Hepatic stellate cell (primary cell): ENCODE data around the gene RAC3.
A peak's percentile ranks its signal among the peaks of the same experiment; 100 is the strongest.

Experiments used
- DNase-seq: peaks from one replicate; pipeline ENCODE4 v3.0.0; 2011; ENCODE audit warnings: low spot score

Gene RAC3

GRCh38 chr17:82041144-82041814 lies 9.8 kb downstream of the RAC3 start:
- DNase-seq: no peak

GRCh38 chr17:82042649-82043048 lies 11.2 kb downstream of the RAC3 start:
- no peak for DNase-seq

- DNase-seq: no peak
Measured at GRCh38 chr17:82043507-82043906, 12.0 kb downstream of the RAC3 start.

- DNase-seq: no peak
Measured at GRCh38 chr17:82045936-82046484, 14.5 kb downstream of the RAC3 start.

GRCh38 chr17:82046903-82047302 lies 15.4 kb downstream of the RAC3 start:
- DNase-seq: no peak

- DNase-seq: no peak
Measured at GRCh38 chr17:82047379-82047778, 15.9 kb downstream of the RAC3 start.

- DNase-seq: no peak
Measured at GRCh38 chr17:82047914-82048570, 16.6 kb downstream of the RAC3 start.

GRCh38 chr17:82048571-82048971 lies 17.1 kb downstream of the RAC3 start:
- DNase-seq: no peak

GRCh38 chr17:82049106-82049505 lies 17.6 kb downstream of the RAC3 start:
- no peak for DNase-seq

- DNase-seq: no peak
Measured at GRCh38 chr17:82049521-82049971, 18.1 kb downstream of the RAC3 start.

- DNase-seq: no peak
Measured at GRCh38 chr17:82050152-82050760, 18.8 kb downstream of the RAC3 start.

GRCh38 chr17:82050761-82051641 lies 19.5 kb downstream of the RAC3 start:
- peak; percentile 29 for DNase-seq

- peak; percentile 88 for DNase-seq
Measured at GRCh38 chr17:82051776-82052637, 20.5 kb downstream of the RAC3 start, which contains the start of the genes GPS1 and RFNG. Gene GPS1 (plus strand): TSS chr17:82051898. CDS start chr17:82051932, 34 bp downstream. Gene RFNG (minus strand): TSS chr17:82051811. CDS start chr17:82051766, 45 bp downstream.

- DNase-seq: peak; percentile 37
Measured at GRCh38 chr17:82052638-82053059, 21.2 kb downstream of the RAC3 start.

- no peak for DNase-seq
Measured at GRCh38 chr17:82053130-82053529, 21.7 kb downstream of the RAC3 start.

- DNase-seq: no peak
Measured at GRCh38 chr17:82053556-82054263, 22.2 kb downstream of the RAC3 start.

GRCh38 chr17:82054351-82055022 lies 23.0 kb downstream of the RAC3 start:
- no peak for DNase-seq

- no peak for DNase-seq
Measured at GRCh38 chr17:82055023-82055964, 23.8 kb downstream of the RAC3 start.
